ENCODE measurements around the gene BUB1. TPM values are rescaled to one million over a fixed set of nuclear protein-coding genes. Genes with fewer than 3 reads are reported as not detected.
"Not testable (repeated sequence)": the region's sequence is repeated elsewhere in the genome, so short reads cannot be mapped to it uniquely, and the experiment has no call there.

Gene BUB1
- total and polyA plus RNA-seq, 4 experiments from 2014 or later = 1.2 to 2.9 (median 1.7) TPM; not detected in 1

- Histone ChIP-seq H3K4me1 (ENCODE audit: insufficient read depth, low read length) (no peaks in the 10 kb centered on the region), H3K4me3 (ENCODE audit: low read length in 2 of 2) (no peak overlapping the region), H3K27ac (ENCODE audit: low read depth, low read length) (no peak overlapping the region), H3K36me3 (ENCODE audit: insufficient read depth, low read length) (no peaks in the 10 kb centered on the region), H3K9me3 (ENCODE audit: control insufficient read depth in 1 of 2, low read length in 2 of 2) (no peaks in the 10 kb centered on the region), H3K27me3 (ENCODE audit: insufficient read depth, low read length) (no peaks in the 10 kb centered on the region)
- DNase-seq = no peak
- Mint-ChIP-seq H3K4me1 (no peaks in the 10 kb centered on the region), H3K4me3 (no peak overlapping the region), H3K9me3 (peaks cover 0 to 1% (median 0%) of the 10 kb centered on the region in 8 donors), H3K36me3 (no peaks in the 10 kb centered on the region), H3K27ac (no peak overlapping the region), H3K27me3 (peaks cover 32 to 36% of the 10 kb centered on the region in 2 donors)
- POLR2A ChIA-PET (ENCODE audit: partially characterized antibody) = no interaction called here
- intact Hi-C loops (cut with micrococcal nuclease) = no loop called here
- CTCF ChIA-PET (ENCODE audit: partially characterized antibody) = no interaction called here
These were observed 29.6 kb upstream of the BUB1 start for GRCh38 chr2:110707386-110707965.

DNA sequence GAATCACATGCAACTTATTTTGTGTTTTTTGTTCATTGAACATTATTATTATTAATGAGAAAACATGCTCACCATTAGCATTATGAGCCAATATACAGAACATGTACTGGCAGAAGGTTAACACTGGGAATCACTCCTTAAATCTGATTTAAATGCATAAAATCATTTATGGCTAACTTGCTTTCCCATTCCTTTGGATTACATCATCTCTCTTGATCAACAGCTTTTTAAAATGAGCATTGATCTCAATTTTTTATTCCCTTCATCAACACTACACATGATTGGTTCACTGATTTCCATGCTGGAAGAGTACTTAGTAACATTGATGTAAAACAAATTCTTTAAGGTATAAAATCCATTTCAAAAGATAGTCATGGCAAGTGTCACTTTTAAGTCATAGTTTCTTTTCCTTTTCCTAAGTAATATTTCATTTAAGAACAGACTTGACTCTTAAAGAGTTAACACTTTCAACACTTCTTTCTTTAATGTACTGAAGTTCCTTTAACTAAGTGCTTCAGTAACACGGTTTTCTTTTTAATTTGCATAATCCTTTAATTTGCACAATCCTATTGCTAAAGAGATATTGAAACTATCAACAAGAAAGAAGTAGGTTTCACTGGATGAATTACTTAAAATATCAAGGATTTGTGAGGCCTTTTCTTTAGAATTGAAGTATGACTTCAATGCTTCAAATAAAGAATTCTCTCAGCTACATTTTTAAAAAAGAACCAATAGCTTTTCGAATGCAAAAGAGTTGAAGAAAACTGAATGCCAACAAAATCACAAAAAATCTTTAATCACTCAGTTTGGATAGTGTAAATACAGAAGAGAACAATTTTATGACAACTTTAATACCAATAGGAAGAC is 24.9 kb upstream of the BUB1 start:
- Mint-ChIP-seq H3K27ac (no peak overlapping the region), H3K9me3 (peaks cover 0 to 1% (median 0%) of the 10 kb centered on the region in 8 donors), H3K27me3 (peaks cover 7 to 8% of the 10 kb centered on the region in 2 donors), H3K4me3 (no peak overlapping the region), H3K4me1 (no peaks in the 10 kb centered on the region), H3K36me3 (no peaks in the 10 kb centered on the region)
- Histone ChIP-seq H3K4me3 (ENCODE audit: low read length in 2 of 2) (no peak overlapping the region), H3K36me3 (ENCODE audit: insufficient read depth, low read length) (no peaks in the 10 kb centered on the region), H3K27ac (ENCODE audit: low read depth, low read length) (no peak overlapping the region), H3K27me3 (ENCODE audit: insufficient read depth, low read length) (no peaks in the 10 kb centered on the region), H3K9me3 (ENCODE audit: control insufficient read depth in 1 of 2, low read length in 2 of 2) (no peaks in the 10 kb centered on the region), H3K4me1 (ENCODE audit: insufficient read depth, low read length) (no peaks in the 10 kb centered on the region)
- POLR2A ChIA-PET (ENCODE audit: partially characterized antibody) = no interaction called here
- intact Hi-C loops (cut with micrococcal nuclease) = no loop called here
- DNase-seq = no peak
- CTCF ChIA-PET (ENCODE audit: partially characterized antibody) = no interaction called here

DNA sequence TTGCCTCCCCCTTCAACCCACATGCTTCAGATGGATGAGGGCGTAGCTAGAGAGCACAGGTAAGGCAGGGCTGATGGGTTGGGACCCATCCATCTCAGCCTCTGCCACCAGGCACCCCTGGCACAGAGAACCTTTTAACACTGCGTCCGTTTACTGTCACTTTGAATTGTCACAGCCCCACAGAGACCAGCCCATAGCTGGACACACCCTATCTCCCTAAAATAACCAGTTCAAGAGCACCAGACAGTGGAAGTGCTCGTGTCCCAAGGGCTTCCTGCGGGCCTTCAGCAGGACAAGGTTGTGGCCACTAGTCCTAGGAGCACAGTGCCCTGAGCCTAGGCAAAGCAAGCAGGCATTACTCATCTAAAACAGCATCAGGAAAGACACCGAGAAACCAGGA is 20.4 kb upstream of the BUB1 start:
- H3K27ac ChIP-seq (ENCODE audit: low read depth, low read length); H3K36me3 ChIP-seq (ENCODE audit: insufficient read depth, low read length); CTCF ChIA-PET (ENCODE audit: partially characterized antibody); H3K4me3 ChIP-seq (ENCODE audit: low read length in 2 of 2); intact Hi-C loops (cut with micrococcal nuclease); H3K4me1 Mint-ChIP-seq; H3K27me3 ChIP-seq (ENCODE audit: insufficient read depth, low read length); H3K36me3 Mint-ChIP-seq; H3K27ac Mint-ChIP-seq; POLR2A ChIA-PET (ENCODE audit: partially characterized antibody); H3K27me3 Mint-ChIP-seq; DNase-seq; H3K4me1 ChIP-seq (ENCODE audit: insufficient read depth, low read length); H3K9me3 ChIP-seq (ENCODE audit: control insufficient read depth in 1 of 2, low read length in 2 of 2); H3K9me3 Mint-ChIP-seq; H3K4me3 Mint-ChIP-seq: not testable (repeated sequence)

DNA sequence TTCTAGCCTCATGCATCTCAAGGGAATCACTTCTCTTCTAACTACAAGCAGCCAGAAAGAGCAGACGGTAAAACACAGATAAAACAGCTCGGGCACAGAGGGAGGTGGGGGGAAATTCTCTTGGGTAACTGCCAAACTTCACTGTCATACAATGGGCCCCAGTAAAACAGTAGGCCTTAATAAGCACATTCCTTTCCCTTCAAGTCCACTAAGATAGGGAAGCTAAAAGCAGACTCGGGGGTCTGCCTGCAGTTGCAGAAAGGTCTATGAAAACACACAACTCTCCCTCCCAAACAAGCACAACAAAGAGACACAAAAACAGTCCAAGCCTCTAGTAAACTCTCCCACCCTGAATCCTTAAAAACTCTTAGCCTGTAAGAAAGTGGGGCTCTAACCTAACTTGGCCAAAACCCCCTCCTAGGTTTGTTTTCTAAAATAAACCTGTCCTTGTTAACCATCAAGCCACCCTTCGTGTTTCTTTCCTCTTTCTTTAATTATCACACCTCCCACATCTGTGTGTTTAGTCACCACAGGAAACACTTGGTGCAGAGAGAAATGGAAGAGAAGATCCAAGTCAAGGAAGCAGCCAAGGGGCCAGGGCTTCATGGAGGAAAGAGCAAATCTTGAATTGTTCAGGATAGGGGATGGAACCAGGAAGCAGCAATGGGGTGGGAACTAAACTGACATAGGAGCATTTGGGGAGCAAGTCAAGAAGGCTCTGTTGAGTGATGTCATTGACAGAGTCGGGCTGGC is 17.5 kb upstream of the BUB1 start:
- H3K9me3 ChIP-seq (ENCODE audit: control insufficient read depth in 1 of 2, low read length in 2 of 2); H3K36me3 Mint-ChIP-seq; H3K9me3 Mint-ChIP-seq; H3K27ac ChIP-seq (ENCODE audit: low read depth, low read length); H3K36me3 ChIP-seq (ENCODE audit: insufficient read depth, low read length); DNase-seq; H3K4me3 ChIP-seq (ENCODE audit: low read length in 2 of 2); CTCF ChIA-PET (ENCODE audit: partially characterized antibody); intact Hi-C loops (cut with micrococcal nuclease); H3K27me3 Mint-ChIP-seq; POLR2A ChIA-PET (ENCODE audit: partially characterized antibody); H3K4me1 Mint-ChIP-seq; H3K27me3 ChIP-seq (ENCODE audit: insufficient read depth, low read length); H3K4me3 Mint-ChIP-seq; H3K4me1 ChIP-seq (ENCODE audit: insufficient read depth, low read length): not testable (repeated sequence)
- H3K27ac Mint-ChIP-seq = peak overlapping the region in 1 of 7 donors; percentile 23

DNA sequence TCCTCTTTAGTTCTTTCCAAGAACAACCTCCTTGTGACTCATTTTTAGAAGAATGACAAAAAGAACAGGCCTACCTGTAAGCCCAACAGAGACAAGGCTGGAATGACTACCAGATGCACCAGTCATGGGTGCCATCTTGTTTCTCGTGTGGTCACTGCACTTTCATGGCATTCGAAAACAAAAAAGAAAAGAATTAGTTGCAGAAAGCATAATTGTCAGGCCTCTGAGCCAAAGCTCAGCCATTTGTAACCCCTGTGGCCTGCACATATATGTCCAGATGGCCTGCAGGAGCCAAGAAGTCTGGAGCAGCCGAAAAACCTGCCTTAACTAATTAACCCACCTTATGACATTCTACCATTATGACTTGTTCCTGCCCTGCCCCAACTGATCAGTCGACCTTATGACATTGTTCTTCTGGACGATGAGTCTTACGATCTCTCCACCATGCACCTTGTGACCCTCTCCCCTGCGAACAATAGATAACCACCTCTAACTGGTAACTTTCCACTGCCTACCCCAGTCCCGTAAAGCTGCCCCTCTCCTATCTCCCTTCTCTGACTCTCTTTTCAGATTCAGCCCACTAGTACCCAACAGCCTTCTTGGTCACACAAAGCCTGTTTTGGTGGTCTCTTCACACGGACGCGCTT is 13.9 kb upstream of the BUB1 start:
- H3K27me3 ChIP-seq (ENCODE audit: insufficient read depth, low read length) = no peaks in the 10 kb centered on the region
- H3K4me1 Mint-ChIP-seq = no peaks in the 10 kb centered on the region
- H3K9me3 ChIP-seq (ENCODE audit: control insufficient read depth in 1 of 2, low read length in 2 of 2) = no peaks in the 10 kb centered on the region
- ChIA-PET CTCF (ENCODE audit: partially characterized antibody) (no interaction called here), POLR2A (ENCODE audit: partially characterized antibody) (no interaction called here)
- peaks cover 0 to 5% of the 10 kb centered on the region in 2 donors for H3K36me3 Mint-ChIP-seq
- no peak overlapping the region for H3K27ac ChIP-seq (ENCODE audit: low read depth, low read length)
- H3K4me3 ChIP-seq (ENCODE audit: low read length in 2 of 2) = no peak overlapping the region
- no peak overlapping the region for H3K27ac Mint-ChIP-seq
- H3K9me3 Mint-ChIP-seq = peaks cover 0 to 17% (median 11%) of the 10 kb centered on the region in 8 donors
- H3K36me3 ChIP-seq (ENCODE audit: insufficient read depth, low read length) = no peaks in the 10 kb centered on the region
- no peaks in the 10 kb centered on the region for H3K4me1 ChIP-seq (ENCODE audit: insufficient read depth, low read length)
- no peak for DNase-seq
- intact Hi-C loops (cut with micrococcal nuclease) = no loop called here
- H3K4me3 Mint-ChIP-seq = no peak overlapping the region
- H3K27me3 Mint-ChIP-seq = peaks cover 3 to 7% of the 10 kb centered on the region in 2 donors

DNA sequence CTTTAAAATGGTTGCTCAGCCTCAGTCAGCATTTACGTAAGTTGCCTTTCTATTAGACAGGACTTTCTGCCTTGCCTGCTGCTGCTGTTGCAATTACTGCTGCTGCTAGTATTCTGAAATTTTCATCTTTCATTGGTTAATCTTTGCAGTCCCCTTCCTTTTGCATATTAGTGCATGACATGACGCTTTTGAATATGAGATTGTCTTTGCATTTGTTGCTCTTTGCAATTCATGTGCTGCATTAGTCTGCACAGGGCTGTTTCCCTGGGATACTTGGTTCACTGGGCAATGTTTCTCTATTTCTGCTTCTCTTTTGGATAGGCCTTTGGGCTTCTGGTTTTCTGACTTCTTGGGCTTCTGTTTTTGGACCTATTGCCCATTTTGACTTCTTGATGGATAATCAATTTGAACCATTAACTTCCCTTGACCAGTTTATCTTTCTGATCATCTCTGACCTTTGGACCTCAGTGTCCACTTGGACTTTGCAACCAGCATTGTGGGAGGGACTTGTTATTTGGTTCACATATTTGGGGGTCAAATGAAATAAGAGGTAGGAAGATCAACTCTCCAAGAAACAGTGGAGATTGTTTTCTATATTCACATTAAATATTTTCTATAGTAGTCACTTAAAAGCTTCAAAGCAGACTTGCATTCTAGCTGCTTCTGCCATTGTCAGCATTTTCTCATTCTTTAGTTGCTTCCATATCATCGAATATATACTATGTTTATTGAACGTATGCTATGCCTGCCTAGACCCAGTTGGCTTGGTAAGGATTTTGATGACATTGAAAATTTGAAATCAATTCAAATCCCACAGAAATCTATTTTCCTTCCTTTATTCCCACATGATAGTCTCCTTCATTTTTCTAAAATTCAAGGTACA is 12.5 kb upstream of the BUB1 start:
- Mint-ChIP-seq H3K4me1 (no peaks in the 10 kb centered on the region), H3K27ac (no peak overlapping the region), H3K36me3 (peaks cover 0 to 5% of the 10 kb centered on the region in 2 donors), H3K9me3 (peaks cover 0 to 22% (median 11%) of the 10 kb centered on the region in 8 donors), H3K4me3 (no peak overlapping the region), H3K27me3 (peaks cover 3 to 7% of the 10 kb centered on the region in 2 donors)
- no peaks in the 10 kb centered on the region for H3K36me3 ChIP-seq (ENCODE audit: insufficient read depth, low read length)
- no peak overlapping the region for H3K27ac ChIP-seq (ENCODE audit: low read depth, low read length)
- intact Hi-C loops (cut with micrococcal nuclease) = no loop called here
- H3K4me1 ChIP-seq (ENCODE audit: insufficient read depth, low read length) = no peaks in the 10 kb centered on the region
- CTCF ChIA-PET (ENCODE audit: partially characterized antibody) = interaction anchor here (1.3 kb wide), 1 partner anchor 11 kb away, joined by 4 read pairs; no protein-coding TSS in a partner anchor
- H3K4me3 ChIP-seq (ENCODE audit: low read length in 2 of 2) = no peak overlapping the region
- H3K9me3 ChIP-seq (ENCODE audit: control insufficient read depth in 1 of 2, low read length in 2 of 2) = no peaks in the 10 kb centered on the region
- no peaks in the 10 kb centered on the region for H3K27me3 ChIP-seq (ENCODE audit: insufficient read depth, low read length)
- no peak for DNase-seq
- POLR2A ChIA-PET (ENCODE audit: partially characterized antibody) = no interaction called here
